Measurements from ENCODE around the gene PPIL4.
"Not testable (repeated sequence)": the region's sequence is repeated elsewhere in the genome, so short reads cannot be mapped to it uniquely, and the experiment has no call there.

PPIL4 gene

GRCh38 chr6:149482545-149483333 lies 63.1 kb downstream of the PPIL4 start:
- no peak for DNase-seq

DNA sequence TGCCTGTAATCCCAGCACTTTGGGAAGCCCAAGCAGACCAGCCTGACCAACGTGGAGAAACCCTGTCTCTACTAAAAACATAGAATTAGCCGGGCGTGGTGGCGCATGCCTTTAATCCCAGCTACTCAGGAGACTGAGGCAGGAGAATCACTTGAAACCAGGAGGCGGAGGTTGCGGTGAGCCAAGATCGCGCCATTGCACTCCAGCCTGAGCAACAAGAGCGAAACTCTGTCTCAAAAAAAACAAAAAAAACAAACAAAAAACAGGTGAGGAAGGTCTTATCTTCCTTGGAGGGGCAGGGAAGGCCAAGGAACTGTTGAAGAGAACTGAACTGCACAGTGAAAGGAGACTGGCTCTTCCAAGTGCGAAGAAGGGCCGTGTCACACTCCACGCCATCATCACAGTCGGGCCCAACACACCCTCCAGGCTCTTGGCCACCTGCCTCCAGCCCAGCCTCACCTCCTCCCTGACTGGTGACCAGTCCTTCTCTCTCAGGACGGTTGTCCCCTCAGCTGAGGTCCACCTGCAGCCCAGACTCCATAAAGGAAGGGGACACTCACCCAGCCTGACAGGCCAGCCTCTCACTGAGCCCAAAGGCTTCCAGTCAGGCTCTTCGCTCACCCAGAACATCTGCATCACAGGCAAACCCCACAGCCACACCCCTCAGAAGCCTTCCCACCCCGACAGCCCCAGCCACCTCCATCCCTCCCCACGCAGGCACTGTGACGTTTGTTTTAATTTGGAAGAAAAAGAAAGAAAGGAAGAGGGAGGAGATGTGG lies 65.2 kb downstream of the PPIL4 start:
- DNase-seq, result no peak

- no peak for DNase-seq
These were observed 67.1 kb downstream of the PPIL4 start for GRCh38 chr6:149478631-149479314.

- no peak for DNase-seq
These were observed 68.3 kb downstream of the PPIL4 start for GRCh38 chr6:149477544-149477943.

DNA sequence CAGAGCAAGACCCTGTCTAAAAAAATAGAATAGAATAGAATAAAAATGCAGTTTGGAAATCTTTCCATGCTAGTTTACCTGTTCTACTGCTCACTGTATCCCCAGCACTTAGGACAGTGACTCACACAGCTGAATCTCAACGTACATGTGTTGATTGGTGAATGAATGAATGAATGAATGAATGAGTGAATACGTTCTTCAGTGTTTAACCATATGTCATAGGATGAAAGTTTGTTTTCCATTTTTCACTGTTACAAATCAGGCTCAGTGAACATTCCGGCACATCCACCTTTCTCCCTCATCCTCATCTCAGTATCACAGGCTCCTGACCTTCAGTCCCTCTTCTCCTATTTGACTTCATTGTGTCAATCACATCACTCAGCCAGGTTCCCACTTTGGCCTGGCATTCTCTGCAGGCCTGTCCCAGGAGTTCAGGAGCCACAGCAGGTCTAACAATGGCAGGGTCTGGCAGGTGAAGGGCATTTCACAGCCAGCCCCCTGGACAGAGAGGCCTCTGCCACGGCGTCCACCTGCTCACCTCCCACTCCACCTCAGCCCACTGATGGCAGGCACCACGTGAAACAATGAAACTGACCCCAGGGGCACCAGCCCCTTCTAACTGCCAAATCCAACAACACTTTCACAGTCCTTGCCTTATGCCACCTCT lies 68.9 kb downstream of the PPIL4 start:
- no peak for DNase-seq

DNA sequence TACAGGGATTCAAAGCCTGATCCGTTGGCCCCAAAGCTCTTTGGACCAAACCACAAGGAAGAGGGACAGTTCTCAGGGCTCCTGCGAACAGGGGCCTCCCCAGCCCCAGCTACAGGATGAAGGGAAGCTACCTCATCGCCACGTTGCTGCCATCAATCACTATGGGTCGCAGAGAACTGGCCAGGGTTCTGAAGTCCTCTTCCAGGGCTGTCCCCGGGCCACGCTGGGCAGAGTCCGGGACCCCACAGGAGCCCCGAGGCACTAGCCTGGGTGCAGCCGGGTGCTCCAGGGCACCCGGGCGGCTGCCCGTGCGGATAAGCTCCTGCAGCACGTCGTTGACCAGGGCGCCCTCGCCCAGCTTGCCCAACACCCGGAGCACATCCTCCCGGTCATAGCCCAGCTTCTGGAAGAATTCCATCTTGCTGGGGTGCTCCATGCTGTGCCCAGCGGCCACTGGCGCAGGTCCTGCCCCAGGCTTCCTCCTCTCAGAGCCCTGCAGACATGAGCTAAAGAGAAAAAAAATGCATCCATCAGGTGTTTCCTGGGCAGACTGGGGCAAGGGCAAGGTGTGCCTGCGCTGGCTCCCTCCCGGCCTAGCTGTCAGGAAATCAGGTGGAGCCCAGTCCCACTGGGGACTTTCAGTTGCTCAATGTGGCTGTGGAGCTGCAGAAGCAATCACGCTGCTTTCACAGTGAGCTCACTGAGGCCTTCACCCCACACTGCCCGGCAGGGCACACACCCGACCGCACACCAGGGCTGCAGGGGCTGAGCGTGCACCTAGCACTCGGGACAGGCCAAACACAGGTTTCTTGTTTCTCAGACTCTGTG lies 71.5 kb downstream of the PPIL4 start:
- no peak for DNase-seq

GRCh38 chr6:149473080-149474052 lies 72.5 kb downstream of the PPIL4 start:
- no peak for DNase-seq

DNA sequence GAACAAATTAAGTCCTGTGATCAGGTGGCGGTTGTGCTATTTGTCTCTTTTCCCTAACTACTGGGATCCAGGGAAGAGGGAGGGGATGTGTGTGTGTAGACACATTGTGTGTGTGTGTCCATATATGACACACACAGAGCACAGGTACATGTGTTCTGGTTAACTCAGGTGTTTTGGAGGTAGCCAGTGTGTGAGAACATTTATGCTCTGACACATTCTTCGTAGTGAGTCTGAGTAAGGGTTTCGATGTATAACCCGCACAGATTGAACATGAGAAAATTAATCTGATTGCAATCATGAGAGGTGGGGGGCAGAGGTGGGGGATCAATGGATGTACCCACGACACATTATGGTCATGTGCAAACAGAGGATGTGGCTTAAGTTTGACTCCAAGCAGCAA lies 73.6 kb downstream of the PPIL4 start:
- DNase-seq, result no peak

- no peak for DNase-seq
These were observed 74.0 kb downstream of the PPIL4 start for GRCh38 chr6:149471801-149472200.

- no peak for DNase-seq
These were observed 74.9 kb downstream of the PPIL4 start for GRCh38 chr6:149470948-149471347.

GRCh38 chr6:149468179-149468578 lies 77.7 kb downstream of the PPIL4 start:
- no peak for DNase-seq

DNA sequence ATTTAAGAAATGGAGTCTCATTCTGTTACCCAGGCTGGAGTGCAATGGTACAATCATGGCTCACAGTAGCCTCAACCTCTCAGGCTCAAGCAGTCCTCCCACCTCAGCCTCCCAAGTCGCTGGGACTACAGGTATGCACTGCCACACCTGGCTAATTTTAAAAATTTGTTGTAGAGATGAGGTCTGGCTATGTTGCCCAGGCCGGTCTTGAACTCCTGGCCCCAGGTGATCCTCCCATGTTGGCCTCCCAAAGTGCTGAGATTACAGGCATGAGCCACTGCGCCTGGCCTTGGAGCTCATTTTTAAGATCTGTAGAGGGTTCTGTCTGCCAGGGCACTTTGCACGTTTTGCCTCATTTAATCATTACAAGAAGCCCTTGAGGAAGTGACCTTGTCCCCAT lies 78.6 kb downstream of the PPIL4 start:
- no peak for DNase-seq

GRCh38 chr6:149464411-149464810 lies 81.4 kb downstream of the PPIL4 start:
- no peak for DNase-seq

GRCh38 chr6:149463781-149464180 lies 82.1 kb downstream of the PPIL4 start:
- DNase-seq, result no peak

DNA sequence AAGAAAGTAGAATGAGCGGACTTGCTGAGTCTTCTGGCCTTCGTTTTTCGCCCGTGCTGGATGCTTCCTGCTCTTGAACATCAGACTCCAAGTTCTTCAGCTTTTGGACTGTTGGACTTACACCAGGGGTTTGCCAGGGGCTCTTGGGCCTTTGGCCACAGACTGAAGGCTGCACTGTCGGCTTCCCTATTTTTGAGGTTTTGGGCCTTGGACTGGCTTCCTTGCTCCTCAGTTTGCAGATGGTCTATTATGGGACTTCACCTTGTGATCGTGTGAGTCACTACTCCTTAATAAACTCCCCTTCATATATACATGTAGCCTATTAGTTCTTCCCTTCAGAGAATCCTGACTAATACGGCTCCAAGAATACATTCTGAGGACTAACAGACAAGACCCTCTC lies 83.1 kb downstream of the PPIL4 start:
- not testable (repeated sequence) for DNase-seq

GRCh38 chr6:149461670-149462069 lies 84.2 kb downstream of the PPIL4 start:
- no peak for DNase-seq

GRCh38 chr6:149460249-149460648 lies 85.6 kb downstream of the PPIL4 start:
- not testable (repeated sequence) for DNase-seq

DNA sequence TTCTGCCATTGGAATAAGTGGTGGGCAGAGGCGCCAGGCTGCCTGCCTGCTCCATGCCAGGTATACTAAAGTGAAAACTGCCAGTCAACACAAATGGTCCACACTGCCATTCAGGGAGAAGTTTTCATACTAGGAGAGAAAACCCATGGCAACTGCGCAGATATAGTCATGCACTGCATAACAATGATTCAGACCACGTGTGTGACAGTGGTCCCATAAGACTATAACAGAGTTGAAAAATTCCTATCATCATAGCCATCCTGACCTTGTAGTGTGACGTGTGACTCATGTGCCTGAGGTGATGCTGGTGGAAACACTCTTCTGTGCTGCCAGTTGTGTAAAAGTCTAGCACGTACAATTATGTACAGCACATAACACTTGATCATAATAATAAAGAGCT lies 86.1 kb downstream of the PPIL4 start:
- no peak for DNase-seq

- no peak for DNase-seq
These were observed 87.0 kb downstream of the PPIL4 start for GRCh38 chr6:149458806-149459205.

DNA sequence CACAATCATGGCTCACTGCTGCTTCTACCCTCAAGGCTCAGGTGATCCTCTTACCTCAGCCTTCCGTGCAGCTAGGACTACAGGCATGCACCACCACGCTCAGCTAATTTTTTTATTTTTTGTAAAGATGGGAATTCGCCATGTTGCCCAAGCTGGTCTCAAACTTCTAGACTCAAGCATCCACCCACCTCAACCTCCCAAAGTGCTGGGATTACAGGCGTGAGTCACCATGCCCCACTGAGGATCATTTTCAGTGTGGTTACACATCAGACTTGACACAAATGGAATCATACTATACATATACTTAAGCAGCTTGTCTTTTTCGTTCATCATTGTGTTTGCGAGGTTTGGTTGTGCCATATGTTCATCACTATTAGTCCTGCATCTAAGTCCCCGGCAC lies 87.6 kb downstream of the PPIL4 start:
- DNase-seq, result no peak

DNA sequence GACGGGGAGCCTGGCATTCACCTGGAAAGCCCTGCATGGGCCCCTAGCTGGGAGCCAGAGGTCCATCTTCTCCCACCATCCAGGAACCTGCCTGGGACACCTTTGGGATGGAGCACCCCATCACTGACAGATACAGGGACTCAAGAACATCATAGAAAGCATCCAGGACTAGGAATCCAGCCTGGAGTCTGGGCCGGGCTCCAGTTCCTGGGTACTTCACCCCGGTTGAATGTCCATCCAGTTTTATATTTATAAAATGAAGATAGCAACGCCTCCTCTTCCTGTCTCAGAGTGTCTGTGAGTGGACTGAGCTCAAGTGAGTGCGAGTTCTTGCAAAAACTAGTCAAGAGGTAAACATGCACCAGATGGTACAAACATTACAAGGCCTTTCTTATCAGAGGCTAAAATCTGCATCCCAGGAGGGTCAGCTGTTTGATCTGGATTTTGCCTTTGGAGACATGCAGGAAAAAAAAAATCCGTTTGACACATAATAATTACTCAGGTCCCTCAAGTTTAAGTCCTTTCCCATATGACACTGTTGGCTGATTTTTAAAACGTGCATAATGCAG lies 88.4 kb downstream of the PPIL4 start:
- no peak for DNase-seq

Measured in midbrain (tissue), 1 donor.